Femur (tissue), 1 donor: ENCODE results near the gene RASA3.
"Not testable (repeated sequence)": the region's sequence is repeated elsewhere in the genome, so short reads cannot be mapped to it uniquely, and the experiment has no call there.

Experiments used
- DNase-seq: peaks from one replicate; pipeline ENCODE4 v3.0.0-alpha.2; 2017

RASA3 gene

GRCh38 chr13:114029866-114030625 lies 102.4 kb downstream of the RASA3 start:
- no peak for DNase-seq

- no peak for DNase-seq
These were observed 104.6 kb downstream of the RASA3 start for GRCh38 chr13:114027826-114028225.

GRCh38 chr13:114027046-114027715 lies 105.2 kb downstream of the RASA3 start:
- peak; percentile 66 for DNase-seq

- DNase-seq: no peak
These were observed 105.9 kb downstream of the RASA3 start for GRCh38 chr13:114026481-114026880.

GRCh38 chr13:114025714-114026431 lies 106.5 kb downstream of the RASA3 start:
- DNase-seq: peak; percentile 71

- no peak for DNase-seq
These were observed 107.1 kb downstream of the RASA3 start for GRCh38 chr13:114025405-114025713.

GRCh38 chr13:114024603-114025404 lies 107.6 kb downstream of the RASA3 start:
- no peak for DNase-seq

GRCh38 chr13:114023716-114024602 lies 108.5 kb downstream of the RASA3 start:
- DNase-seq: no peak

- no peak for DNase-seq
These were observed 109.5 kb downstream of the RASA3 start for GRCh38 chr13:114022876-114023275.

- no peak for DNase-seq
These were observed 110.1 kb downstream of the RASA3 start for GRCh38 chr13:114022309-114022669.

- no peak for DNase-seq
These were observed 110.7 kb downstream of the RASA3 start for GRCh38 chr13:114021464-114022308.

- DNase-seq: no peak
These were observed 111.5 kb downstream of the RASA3 start for GRCh38 chr13:114020750-114021463.

GRCh38 chr13:114020134-114020533 lies 112.3 kb downstream of the RASA3 start:
- not testable (repeated sequence) for DNase-seq

- DNase-seq: no peak
These were observed 113.1 kb downstream of the RASA3 start for GRCh38 chr13:114019367-114019766.

- DNase-seq: no peak
These were observed 113.9 kb downstream of the RASA3 start for GRCh38 chr13:114018461-114019055.

- no peak for DNase-seq
These were observed 114.5 kb downstream of the RASA3 start for GRCh38 chr13:114017966-114018365.

GRCh38 chr13:114017028-114017630 lies 115.3 kb downstream of the RASA3 start:
- DNase-seq: no peak

GRCh38 chr13:114016321-114017027 lies 115.9 kb downstream of the RASA3 start:
- no peak for DNase-seq

- no peak for DNase-seq
These were observed 116.5 kb downstream of the RASA3 start for GRCh38 chr13:114015969-114016295.
